ENCODE results near the gene SEPTIN11.

Gene SEPTIN11

DNA sequence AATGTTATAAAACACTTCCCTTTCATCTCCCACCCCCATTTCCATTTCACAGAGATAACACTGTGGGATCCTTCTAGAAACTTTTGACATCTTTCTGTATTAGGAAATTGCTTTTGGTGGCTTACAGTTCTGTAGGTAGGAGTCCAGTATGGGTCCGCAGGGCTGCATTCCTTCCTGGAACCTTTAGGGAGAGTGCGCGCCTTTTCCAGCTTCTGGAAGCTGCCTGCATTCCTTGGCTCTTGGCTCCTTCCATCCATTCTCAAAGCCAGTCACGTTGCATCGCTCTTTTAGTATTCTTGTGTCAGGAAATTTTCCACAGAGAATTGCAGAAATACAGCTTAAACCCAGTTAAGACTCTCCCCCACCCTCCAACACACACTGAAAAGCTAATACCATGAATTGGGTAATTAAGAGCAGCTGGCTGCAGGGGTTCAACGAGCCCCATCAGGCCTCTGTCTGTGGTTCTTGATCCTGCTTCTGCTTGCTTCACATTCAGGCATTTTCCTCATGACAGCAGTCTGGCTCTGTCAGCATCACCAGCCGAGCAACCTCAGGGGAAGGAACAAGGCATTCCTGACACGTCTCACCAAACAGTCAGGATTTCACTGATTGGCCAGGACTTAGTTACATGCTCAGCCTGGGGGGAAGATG lies 48.8 kb downstream of the SEPTIN11 start:
- CTCF ChIA-PET, result no interaction called here
- POLR2A ChIA-PET, result no interaction called here
- TF ChIP-seq ZNF223 (tag by site-specific recombination; IDR thresholded peaks at IDR 0.05) (no peak), ZNF830 (tag by site-specific recombination; IDR thresholded peaks at IDR 0.05; ENCODE audit: low read depth) (no peak)
- Histone ChIP-seq H3K4me3 (ENCODE audit: low read depth, low read length) (no peak overlapping the region), H3K9me3 (ENCODE audit: control insufficient read depth, insufficient read depth, low read depth, low read length) (no peaks in the 10 kb centered on the region), H3K4me1 (ENCODE audit: control insufficient read depth, insufficient read depth, low read length) (no peaks in the 10 kb centered on the region), H3K36me3 (ENCODE audit: control insufficient read depth in 2 of 2, insufficient read depth in 1 of 2, low read length in 2 of 2) (peaks cover 0 to 51% of the 10 kb centered on the region in 2 experiments; a peak in 1 of 3 replicates), H3K27ac (ENCODE audit: extremely low read depth, low read depth, low read length) (no peak overlapping the region)
